ENCODE results near the gene KRTAP19-1.
"Not testable (repeated sequence)": the region's sequence is repeated elsewhere in the genome, so short reads cannot be mapped to it uniquely, and the experiment has no call there.

The KRTAP19-1 gene

GRCh38 chr21:30480145-30480544, at the start of gene KRTAP19-1:
KRTAP19-1 (minus strand) TSS chr21:30480367; CDS start chr21:30480317, 50 bp downstream.
- DNase-seq = no peak

GRCh38 chr21:30518876-30519275, 38.7 kb upstream of the KRTAP19-1 start:
- no peak for DNase-seq

GRCh38 chr21:30515681-30516080, 35.5 kb upstream of the KRTAP19-1 start:
- DNase-seq = no peak

- DNase-seq = not testable (repeated sequence)
Observed at GRCh38 chr21:30505621-30506205, 25.5 kb upstream of the KRTAP19-1 start.

GRCh38 chr21:30502041-30502440, 21.9 kb upstream of the KRTAP19-1 start, which contains the start of gene KRTAP19-5:
KRTAP19-5 (minus strand) TSS chr21:30502141; CDS start chr21:30502090, 51 bp downstream.
- no peak for DNase-seq

GRCh38 chr21:30497065-30497464, 16.9 kb upstream of the KRTAP19-1 start, which contains the start of gene KRTAP19-4:
KRTAP19-4 (minus strand) TSS chr21:30497165; CDS start chr21:30497110, 55 bp downstream.
- DNase-seq = no peak

- DNase-seq = no peak
Observed at GRCh38 chr21:30491963-30492428, 11.8 kb upstream of the KRTAP19-1 start, which contains the start of gene KRTAP19-3. KRTAP19-3 (minus strand) TSS chr21:30492013; CDS start chr21:30491957, 56 bp downstream.

GRCh38 chr21:30487336-30487735, 7.2 kb upstream of the KRTAP19-1 start, which contains the start of gene KRTAP19-2:
KRTAP19-2 (minus strand) TSS chr21:30487436; CDS start chr21:30487348, 88 bp downstream.
- no peak for DNase-seq

- DNase-seq = no peak
Observed at GRCh38 chr21:30486180-30486579, 6.0 kb upstream of the KRTAP19-1 start.

GRCh38 chr21:30482130-30482529, 2.0 kb upstream of the KRTAP19-1 start:
- no peak for DNase-seq

- no peak for DNase-seq
Observed at GRCh38 chr21:30479259-30479658, 908 bp downstream of the KRTAP19-1 start.

- DNase-seq = no peak
Observed at GRCh38 chr21:30478004-30478403, 2.2 kb downstream of the KRTAP19-1 start.

GRCh38 chr21:30468900-30469714, 11.1 kb downstream of the KRTAP19-1 start:
- no peak for DNase-seq

GRCh38 chr21:30463713-30464112, 16.5 kb downstream of the KRTAP19-1 start:
- DNase-seq = no peak

GRCh38 chr21:30448514-30448913, 31.7 kb downstream of the KRTAP19-1 start:
- DNase-seq = no peak

GRCh38 chr21:30447056-30447455, 33.1 kb downstream of the KRTAP19-1 start:
- DNase-seq = no peak

- no peak for DNase-seq
Observed at GRCh38 chr21:30444204-30444603, 36.0 kb downstream of the KRTAP19-1 start.

GRCh38 chr21:30443226-30443625, 36.9 kb downstream of the KRTAP19-1 start:
- no peak for DNase-seq

GRCh38 chr21:30439975-30440374, 40.2 kb downstream of the KRTAP19-1 start, which contains the start of gene KRTAP15-1:
KRTAP15-1 (plus strand) TSS chr21:30440275; CDS start chr21:30440328, 53 bp downstream.
- DNase-seq = no peak

GRCh38 chr21:30437010-30437565, 43.1 kb downstream of the KRTAP19-1 start:
- no peak for DNase-seq

GRCh38 chr21:30434033-30434631, 46.0 kb downstream of the KRTAP19-1 start:
- no peak for DNase-seq

- DNase-seq = no peak
Observed at GRCh38 chr21:30430170-30430655, 50.0 kb downstream of the KRTAP19-1 start, which contains the start of gene KRTAP13-4. KRTAP13-4 (plus strand) TSS chr21:30430220; CDS start chr21:30430276, 56 bp downstream.
